ENCODE data around the gene KIAA0040.

Gene KIAA0040

DNA sequence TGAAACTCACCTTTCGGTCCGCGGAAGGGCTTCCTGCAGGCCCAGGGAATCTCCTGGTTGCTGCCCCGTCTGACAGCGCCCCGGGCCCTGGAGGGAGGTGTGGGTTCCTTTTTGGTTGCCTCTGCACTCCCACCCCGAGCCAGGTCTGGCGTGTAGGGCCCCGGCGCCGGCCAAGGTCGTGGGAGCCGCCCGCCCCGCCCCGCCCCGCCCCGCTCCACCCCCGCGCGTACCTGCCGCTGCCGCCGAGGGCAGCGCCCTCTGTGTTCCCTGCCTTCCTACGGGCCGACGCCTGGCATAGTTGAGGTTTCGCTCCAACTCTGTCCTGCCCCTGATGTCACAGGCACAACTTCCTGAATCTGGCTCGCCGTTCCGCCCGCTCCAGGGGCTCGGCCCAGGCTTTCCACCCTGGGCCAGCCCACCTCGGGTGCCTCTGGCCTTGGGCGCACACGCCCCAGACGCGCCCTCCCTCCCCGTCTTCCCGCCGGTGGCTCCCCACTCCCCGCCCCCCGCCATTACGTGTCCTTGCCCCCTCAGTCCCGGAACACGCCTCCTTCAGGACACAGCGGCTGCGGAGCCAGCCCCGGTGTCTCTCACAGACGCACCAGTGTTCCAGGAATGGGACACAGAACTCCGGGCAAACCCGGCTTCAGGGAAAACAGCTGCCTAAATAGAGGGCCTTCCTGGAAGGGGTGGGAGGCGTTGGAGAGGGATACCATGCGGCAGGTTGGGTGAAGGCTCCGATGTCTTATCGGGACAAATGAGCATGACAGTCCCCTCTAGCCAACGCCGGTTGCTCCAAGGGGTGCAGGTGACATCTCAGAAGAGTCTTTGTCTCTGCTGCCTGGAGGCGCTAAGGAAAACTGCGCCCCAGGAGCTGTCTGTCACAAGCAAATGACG lies at the start of gene KIAA0040:
Gene KIAA0040 (minus strand): TSS at position 147 of the 897 bp plus-strand sequence. CDS start 31,763 bp downstream, outside the sequence.
- no peak for DNase-seq (ENCODE audit: low read depth)

GRCh38 chr1:175237389-175237788 lies 44.8 kb upstream of the KIAA0040 start:
- DNase-seq (ENCODE audit: low read depth), result no peak

- DNase-seq (ENCODE audit: low read depth), result no peak
Observed at GRCh38 chr1:175234639-175235038, 42.1 kb upstream of the KIAA0040 start.

DNA sequence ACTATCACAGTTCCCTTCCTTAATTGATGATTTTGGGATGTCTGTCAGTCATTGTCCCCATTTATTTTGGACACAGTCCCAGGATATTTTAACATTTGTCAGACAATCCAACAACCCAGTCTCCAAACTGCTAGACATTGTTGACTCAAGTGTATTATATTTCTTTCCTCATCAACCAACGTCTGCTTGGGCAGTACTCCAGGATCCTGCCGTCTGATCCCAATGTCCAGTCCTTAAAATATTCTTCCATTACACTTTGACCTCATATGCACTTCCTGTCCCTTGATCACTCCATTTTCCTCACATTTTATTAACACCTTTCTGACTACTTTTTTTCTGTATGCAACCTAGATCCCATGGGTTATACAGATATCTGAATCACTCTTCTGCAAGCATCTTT lies 39.8 kb upstream of the KIAA0040 start:
- no peak for DNase-seq (ENCODE audit: low read depth)

DNA sequence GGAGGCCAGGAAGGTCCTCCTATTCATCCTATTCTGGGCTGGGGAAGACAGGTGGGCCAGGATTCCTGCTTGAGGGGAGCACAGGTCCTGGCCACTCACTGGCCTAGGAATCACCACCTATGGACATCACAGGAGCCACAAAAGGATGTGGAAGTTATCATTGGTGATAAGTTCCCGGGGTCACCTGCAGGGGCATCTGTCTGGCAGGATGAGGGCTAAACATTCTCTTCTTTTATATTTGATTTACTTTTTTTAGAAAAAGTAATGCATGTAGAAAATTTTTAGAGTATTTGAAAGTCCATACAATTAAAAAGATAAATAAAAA lies 33.2 kb upstream of the KIAA0040 start:
- no peak for DNase-seq (ENCODE audit: low read depth)

DNA sequence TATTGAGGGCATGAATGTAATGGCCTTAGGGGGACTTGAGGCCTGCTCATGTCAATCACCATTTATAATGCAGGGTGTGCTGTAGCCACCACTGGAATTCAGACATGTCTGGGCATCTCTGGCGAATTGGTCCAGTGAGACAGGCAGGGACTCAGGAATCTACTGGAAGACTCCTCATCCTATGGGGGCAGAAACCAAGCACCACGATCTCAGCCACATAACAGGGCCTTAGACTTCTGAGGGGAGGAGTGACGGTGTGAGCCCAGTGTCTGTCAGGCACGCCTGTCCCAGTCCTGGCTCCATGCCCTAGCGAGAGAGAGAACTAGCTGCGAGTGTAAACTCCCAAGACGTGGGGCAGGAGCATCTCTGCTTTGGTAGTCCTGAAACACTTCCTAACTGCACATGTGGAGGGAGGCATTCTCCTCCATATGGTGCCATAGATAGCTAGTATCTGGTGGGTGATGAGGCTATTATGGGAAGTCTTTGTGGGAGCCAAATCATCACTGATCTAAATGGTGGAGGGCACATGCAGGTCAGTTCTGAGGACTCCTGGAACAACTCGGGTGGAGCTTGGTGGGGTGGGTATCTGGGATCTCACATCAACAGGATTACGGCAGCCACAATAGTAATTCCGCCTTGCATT lies 29.8 kb upstream of the KIAA0040 start:
- no peak for DNase-seq (ENCODE audit: low read depth)

- no peak for DNase-seq (ENCODE audit: low read depth)
Observed at GRCh38 chr1:175221557-175222175, 29.1 kb upstream of the KIAA0040 start.

DNA sequence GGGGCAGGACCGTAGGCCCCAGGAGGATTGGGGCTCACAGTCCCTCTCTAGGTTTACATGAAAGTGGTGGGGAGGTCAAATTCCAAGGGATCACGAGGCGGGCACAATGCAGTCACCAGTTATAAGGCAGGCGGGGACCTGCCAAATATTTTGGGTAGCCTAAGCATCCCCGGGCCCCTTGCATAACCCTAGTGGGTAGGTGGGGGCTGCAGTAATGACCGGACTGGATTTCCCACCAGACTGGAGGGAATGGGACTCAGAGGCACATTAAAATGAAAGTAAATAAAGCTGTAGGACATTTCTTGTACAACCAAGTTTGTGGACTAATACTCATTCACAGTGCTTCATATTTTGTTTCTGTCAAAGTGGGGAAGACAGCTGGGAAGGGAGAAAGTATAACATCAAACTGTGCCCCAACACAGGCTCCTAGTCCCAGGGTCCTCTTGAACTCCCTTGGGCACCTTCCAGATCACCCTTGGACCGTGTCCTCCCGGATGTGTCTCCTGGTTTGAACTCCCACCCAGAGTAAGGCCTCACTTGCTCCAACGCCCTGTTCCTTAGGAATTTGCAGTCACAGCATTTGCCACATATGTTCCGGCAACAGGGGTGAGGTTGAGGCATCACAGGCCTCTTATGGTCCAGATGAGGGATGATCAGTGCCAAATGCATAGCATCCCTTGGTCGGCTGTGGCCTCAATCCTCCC lies 28.4 kb upstream of the KIAA0040 start:
- no peak for DNase-seq (ENCODE audit: low read depth)

DNA sequence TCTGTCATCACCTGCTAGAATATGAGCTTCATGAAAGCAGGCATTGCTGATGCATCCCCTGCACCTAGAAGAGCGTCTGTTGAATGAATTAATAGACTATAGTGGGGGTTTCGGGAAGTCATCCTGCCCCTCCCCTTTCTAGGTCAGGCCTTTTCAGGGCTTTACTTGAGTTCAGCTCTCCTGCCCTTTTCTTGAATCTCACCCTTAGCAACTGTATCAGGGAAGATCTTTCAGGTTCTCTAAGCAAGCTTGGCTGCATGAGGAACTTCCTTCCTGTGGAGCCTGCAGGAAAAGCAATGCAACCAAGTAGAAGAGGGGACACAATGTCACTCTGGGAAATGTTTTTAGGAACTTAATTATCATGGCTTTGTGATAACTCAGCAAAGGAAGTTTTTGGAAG lies 27.2 kb upstream of the KIAA0040 start:
- no peak for DNase-seq (ENCODE audit: low read depth)

GRCh38 chr1:175218786-175219434 lies 26.3 kb upstream of the KIAA0040 start:
- DNase-seq (ENCODE audit: low read depth), result no peak

DNA sequence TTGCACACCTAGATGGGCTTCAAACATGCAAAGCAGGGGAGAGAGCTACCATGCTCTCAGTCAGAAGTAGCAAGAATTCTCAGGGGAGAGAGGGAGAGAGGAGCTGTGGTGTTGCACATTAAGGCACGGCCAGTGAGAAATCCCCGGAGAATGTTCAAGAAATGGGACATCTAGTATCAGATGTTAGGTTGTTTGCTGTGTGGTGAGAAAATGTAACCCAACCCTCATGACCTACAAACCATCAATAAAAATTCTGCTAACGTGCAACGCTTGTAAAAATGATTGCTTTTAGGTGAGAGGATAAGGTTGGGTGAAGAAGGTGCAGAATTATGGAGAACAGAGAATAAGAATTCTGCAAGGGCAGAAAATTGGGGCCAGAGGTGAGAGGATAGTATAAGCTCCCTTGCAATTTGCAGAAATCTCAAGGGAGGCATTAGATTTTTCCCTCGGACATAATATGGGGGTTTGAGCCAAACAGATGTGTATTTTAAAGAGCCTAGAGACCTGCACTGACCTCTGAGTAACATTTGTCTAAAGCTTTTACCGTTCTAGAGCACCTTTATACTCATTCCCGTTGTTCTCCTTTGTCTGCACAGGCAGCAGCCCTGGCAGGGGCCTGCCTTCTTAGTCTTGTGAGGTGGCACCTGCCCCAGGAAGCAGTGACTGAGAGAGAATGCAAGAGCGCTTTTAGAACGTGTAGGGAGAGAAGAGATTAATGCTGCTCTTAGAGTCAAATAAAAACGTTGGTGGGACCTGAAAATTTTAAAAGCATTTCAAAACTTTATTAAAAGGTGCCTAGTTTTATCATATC lies 25.4 kb upstream of the KIAA0040 start:
- no peak for DNase-seq (ENCODE audit: low read depth)

DNA sequence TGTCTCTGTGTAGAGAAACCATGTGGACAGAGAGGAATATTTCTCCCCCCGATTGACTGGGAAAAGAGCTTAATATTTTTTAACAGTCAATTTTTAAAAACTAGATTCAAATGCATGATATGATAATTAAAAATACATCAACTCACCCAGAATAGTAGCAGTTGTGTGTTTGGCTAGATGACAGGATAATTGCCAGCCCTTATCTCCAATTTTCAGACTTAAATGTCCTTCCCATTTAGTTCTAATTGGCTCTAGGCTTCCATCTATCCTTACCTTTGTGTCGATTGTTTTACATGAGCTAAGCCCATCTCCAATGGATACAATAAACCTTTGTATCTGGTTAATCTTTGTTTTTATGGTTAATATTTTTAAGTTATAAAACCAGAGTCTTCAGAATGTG lies 23.9 kb upstream of the KIAA0040 start:
- no peak for DNase-seq (ENCODE audit: low read depth)

DNA sequence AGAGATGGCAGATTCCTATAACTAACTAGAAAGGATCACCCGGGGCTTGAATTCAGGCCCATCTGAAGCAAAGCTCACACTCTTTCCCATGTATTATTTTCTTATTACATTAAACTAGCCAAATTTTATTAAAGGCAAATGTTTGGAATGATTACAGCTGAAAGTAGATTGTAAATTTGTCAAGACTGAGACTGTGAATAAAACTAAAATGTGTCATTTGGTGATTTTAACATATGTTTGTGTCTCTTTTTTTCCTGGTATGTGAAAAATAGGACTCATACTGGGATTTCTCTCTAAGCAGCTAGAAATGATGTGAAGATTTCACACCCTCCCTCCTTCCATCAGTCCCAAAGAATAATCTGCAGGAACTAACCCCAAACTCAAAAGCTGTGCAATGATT lies 19.1 kb upstream of the KIAA0040 start:
- no peak for DNase-seq (ENCODE audit: low read depth)

GRCh38 chr1:175210744-175211143 lies 18.2 kb upstream of the KIAA0040 start:
- no peak for DNase-seq (ENCODE audit: low read depth)

GRCh38 chr1:175209493-175209921 lies 16.9 kb upstream of the KIAA0040 start:
- DNase-seq (ENCODE audit: low read depth), result no peak

GRCh38 chr1:175208773-175209492 lies 16.4 kb upstream of the KIAA0040 start:
- no peak for DNase-seq (ENCODE audit: low read depth)

DNA sequence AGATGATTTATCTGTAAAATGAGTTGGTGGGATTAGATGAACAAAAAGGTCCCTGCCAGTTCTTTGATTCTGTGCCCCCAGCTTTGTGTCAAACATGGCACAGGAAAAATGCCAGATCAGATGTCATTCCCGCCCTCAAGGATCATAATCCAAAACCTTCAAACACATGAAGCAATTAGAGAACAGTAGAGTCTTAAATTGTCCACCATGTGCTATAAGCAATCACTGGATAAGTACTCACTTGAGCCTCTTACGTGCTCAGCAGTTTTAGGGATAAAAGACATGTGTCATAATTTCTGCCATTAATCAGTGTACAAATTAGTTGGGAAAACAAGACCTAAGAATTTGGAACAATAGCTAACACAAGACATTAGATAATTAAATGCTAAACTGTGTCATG lies 15.4 kb upstream of the KIAA0040 start:
- DNase-seq (ENCODE audit: low read depth), result no peak

DNA sequence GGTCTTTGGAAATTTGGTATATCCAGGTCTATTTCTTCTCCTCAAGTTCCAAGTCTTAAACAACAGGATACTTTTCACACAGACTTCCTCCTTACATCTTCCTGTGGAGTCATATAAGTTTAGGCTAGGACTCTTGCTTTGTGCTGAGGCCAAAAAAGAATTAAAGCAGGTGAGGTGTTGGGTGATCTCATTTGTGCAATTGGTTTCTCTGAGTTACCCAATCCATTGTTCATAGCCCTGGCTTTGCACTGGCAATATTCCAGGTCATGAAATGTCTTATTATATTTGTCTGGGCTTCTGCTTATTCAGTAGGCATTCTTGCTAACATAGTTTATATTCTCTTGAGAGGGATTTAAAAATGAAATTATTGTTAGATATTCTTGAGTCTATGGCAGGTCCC lies 14.1 kb upstream of the KIAA0040 start:
- no peak for DNase-seq (ENCODE audit: low read depth)

DNA sequence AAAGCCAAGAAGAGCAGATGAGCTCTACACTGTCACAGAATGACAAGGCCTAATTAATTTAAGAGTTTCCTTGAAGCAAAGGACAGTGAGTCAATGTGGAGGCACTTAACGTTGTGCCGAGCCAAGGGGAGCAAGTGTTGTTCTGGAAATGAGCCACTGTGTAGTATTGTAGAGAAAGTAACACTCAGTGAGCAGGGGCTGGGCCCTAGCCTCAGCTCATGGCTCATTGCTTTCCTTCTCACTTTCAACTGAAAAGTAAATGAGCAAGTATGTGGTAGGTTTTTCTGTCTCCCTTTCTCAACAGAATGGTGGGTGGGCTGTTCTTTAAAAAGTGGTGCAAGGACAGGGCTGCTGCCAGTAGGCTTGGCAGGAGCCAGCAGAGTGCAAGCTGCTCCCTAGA lies 11.8 kb upstream of the KIAA0040 start:
- DNase-seq (ENCODE audit: low read depth), result no peak

GRCh38 chr1:175203570-175204068 lies 11.0 kb upstream of the KIAA0040 start:
- DNase-seq (ENCODE audit: low read depth), result no peak
